ENCODE data around the gene SNX25. TPM values are rescaled to one million over a fixed set of nuclear protein-coding genes. Genes with fewer than 3 reads are reported as not detected.
"Not testable (repeated sequence)": the region's sequence is repeated elsewhere in the genome, so short reads cannot be mapped to it uniquely, and the experiment has no call there.

The SNX25 gene
- total and polyA plus RNA-seq, 2 experiments from 2014 or later = 6.9 to 25.0 TPM

DNA sequence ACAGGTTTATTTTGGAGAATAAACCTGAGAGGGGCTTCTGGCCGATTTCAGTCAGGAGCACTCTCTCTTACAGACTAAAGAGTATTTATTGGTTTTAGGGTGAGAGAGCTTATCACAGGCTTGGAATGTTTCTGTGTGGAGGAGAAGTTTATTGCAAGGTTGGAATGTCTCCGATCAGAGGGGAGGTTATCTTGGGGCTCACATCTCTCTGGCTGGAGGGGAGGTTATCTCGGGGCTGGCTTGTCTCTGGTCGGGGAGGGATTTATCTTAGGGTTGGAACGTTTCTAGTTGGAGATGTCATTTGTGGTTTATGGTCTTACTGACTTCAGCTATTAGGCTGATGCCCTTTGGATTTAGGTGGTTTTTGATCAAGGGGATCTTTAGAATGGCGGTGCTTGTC, 115.0 kb downstream of the SNX25 start:
- H3K27ac Mint-ChIP-seq; H3K9me2 ChIP-seq (ENCODE audit: insufficient read depth); H3K4me3 ChIP-seq; H3K4me2 ChIP-seq; H3K27ac ChIP-seq (ENCODE audit: low read depth); H3K79me2 ChIP-seq (replicated peaks; ENCODE audit: insufficient read depth); H3K27me3 Mint-ChIP-seq (ENCODE audit: insufficient read depth, low read depth, poor library complexity); DNase-seq (ENCODE audit: low spot score); H3F3A ChIP-seq (replicated peaks; ENCODE audit: low read depth); H2AFZ ChIP-seq; H3K4me3 Mint-ChIP-seq; ATAC-seq; H3K4me1 ChIP-seq (ENCODE audit: insufficient read depth); H3K4me1 Mint-ChIP-seq; H4K20me1 ChIP-seq (replicated peaks; ENCODE audit: insufficient read depth); H3K27me3 ChIP-seq (ENCODE audit: insufficient read depth): not testable (repeated sequence)
- H3K36me3 ChIP-seq (ENCODE audit: insufficient read depth) = peaks cover 21% of the 10 kb centered on the region; the same call in 1 of the 2 replicates
- Mint-ChIP-seq H3K36me3 (ENCODE audit: low read depth) (peaks cover 73% of the 10 kb centered on the region), H3K9me3 (peaks cover 38% of the 10 kb centered on the region)

DNA sequence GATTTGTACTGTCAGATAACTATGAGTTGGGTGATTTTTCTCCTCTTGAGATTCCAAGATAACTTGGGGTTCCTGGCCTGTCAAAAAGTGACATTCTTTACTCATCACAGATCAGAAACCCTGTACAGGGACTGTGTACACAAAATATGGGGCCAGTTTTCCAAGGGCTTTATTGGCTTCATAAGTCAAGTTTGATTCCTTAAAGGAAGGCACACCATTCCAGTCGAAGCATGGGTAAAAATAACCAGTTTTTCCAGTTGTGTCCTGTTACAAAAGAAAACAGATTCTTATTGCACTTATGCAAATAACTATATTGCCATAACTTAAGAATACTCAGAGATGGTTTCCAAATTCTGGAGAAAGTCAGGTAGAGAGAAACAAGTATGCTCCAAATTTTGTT, 116.3 kb downstream of the SNX25 start:
- H3K9me2 ChIP-seq (ENCODE audit: insufficient read depth); H3K27me3 Mint-ChIP-seq (ENCODE audit: insufficient read depth, low read depth, poor library complexity); H3K4me3 Mint-ChIP-seq; ATAC-seq; H3K27me3 ChIP-seq (ENCODE audit: insufficient read depth); H3K4me2 ChIP-seq; H2AFZ ChIP-seq; H3K27ac Mint-ChIP-seq; H3K4me1 Mint-ChIP-seq; H3K79me2 ChIP-seq (replicated peaks; ENCODE audit: insufficient read depth); H3K27ac ChIP-seq (ENCODE audit: low read depth); H3K4me1 ChIP-seq (ENCODE audit: insufficient read depth); DNase-seq (ENCODE audit: low spot score); H3K4me3 ChIP-seq; H4K20me1 ChIP-seq (replicated peaks; ENCODE audit: insufficient read depth); H3F3A ChIP-seq (replicated peaks; ENCODE audit: low read depth): not testable (repeated sequence)
- peaks cover 17% of the 10 kb centered on the region; the same call in 1 of the 2 replicates for H3K36me3 ChIP-seq (ENCODE audit: insufficient read depth)
- Mint-ChIP-seq H3K36me3 (ENCODE audit: low read depth) (peaks cover 73% of the 10 kb centered on the region), H3K9me3 (peaks cover 42% of the 10 kb centered on the region)

DNA sequence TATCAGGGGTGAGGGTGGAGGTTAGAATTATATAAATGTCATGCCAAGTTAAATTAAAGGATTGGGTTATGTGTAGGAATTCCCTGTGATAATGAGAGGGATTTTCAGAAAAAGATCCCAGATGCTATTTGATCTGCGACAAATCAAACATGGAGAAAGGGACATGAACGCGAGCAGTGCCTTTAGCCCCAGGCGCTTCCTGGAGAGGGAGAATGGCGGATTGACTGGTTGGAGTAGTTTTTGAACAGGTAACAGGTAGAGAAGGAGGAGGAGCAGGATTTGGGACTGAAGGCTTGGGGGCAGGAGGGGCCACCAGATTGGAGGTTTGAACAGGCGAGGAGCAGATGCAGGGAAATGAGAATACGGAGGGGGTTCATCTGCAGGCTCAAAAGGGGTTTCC, 119.2 kb downstream of the SNX25 start:
- H3K27me3 Mint-ChIP-seq (ENCODE audit: insufficient read depth, low read depth, poor library complexity) = peaks cover 2% of the 10 kb centered on the region
- no peak for ATAC-seq
- peaks cover 46% of the 10 kb centered on the region for H3K36me3 Mint-ChIP-seq (ENCODE audit: low read depth)
- no peak for TF ChIP-seq EZH2phosphoT487 (IDR thresholded peaks at IDR 0.05; ENCODE audit: unreplicated experiment)
- TF ChIP-seq EZH2 (IDR thresholded peaks at IDR 0.05; ENCODE audit: low read depth, unreplicated experiment) = no peak
- no peak for TF ChIP-seq POLR2AphosphoS5 (IDR thresholded peaks at IDR 0.05; ENCODE audit: low read depth)
- TF ChIP-seq ZNF114 (CRISPR knock-in tag; IDR thresholded peaks at IDR 0.05) = no peak
- TF ChIP-seq, protein P1, sequence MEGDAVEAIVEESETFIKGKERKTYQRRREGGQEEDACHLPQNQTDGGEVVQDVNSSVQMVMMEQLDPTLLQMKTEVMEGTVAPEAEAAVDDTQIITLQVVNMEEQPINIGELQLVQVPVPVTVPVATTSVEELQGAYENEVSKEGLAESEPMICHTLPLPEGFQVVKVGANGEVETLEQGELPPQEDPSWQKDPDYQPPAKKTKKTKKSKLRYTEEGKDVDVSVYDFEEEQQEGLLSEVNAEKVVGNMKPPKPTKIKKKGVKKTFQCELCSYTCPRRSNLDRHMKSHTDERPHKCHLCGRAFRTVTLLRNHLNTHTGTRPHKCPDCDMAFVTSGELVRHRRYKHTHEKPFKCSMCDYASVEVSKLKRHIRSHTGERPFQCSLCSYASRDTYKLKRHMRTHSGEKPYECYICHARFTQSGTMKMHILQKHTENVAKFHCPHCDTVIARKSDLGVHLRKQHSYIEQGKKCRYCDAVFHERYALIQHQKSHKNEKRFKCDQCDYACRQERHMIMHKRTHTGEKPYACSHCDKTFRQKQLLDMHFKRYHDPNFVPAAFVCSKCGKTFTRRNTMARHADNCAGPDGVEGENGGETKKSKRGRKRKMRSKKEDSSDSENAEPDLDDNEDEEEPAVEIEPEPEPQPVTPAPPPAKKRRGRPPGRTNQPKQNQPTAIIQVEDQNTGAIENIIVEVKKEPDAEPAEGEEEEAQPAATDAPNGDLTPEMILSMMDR (conservative IDR thresholded peaks at IDR 0.05; ENCODE audit: low read depth in 2 of 2) = no peak
- TF ChIP-seq, protein P2, sequence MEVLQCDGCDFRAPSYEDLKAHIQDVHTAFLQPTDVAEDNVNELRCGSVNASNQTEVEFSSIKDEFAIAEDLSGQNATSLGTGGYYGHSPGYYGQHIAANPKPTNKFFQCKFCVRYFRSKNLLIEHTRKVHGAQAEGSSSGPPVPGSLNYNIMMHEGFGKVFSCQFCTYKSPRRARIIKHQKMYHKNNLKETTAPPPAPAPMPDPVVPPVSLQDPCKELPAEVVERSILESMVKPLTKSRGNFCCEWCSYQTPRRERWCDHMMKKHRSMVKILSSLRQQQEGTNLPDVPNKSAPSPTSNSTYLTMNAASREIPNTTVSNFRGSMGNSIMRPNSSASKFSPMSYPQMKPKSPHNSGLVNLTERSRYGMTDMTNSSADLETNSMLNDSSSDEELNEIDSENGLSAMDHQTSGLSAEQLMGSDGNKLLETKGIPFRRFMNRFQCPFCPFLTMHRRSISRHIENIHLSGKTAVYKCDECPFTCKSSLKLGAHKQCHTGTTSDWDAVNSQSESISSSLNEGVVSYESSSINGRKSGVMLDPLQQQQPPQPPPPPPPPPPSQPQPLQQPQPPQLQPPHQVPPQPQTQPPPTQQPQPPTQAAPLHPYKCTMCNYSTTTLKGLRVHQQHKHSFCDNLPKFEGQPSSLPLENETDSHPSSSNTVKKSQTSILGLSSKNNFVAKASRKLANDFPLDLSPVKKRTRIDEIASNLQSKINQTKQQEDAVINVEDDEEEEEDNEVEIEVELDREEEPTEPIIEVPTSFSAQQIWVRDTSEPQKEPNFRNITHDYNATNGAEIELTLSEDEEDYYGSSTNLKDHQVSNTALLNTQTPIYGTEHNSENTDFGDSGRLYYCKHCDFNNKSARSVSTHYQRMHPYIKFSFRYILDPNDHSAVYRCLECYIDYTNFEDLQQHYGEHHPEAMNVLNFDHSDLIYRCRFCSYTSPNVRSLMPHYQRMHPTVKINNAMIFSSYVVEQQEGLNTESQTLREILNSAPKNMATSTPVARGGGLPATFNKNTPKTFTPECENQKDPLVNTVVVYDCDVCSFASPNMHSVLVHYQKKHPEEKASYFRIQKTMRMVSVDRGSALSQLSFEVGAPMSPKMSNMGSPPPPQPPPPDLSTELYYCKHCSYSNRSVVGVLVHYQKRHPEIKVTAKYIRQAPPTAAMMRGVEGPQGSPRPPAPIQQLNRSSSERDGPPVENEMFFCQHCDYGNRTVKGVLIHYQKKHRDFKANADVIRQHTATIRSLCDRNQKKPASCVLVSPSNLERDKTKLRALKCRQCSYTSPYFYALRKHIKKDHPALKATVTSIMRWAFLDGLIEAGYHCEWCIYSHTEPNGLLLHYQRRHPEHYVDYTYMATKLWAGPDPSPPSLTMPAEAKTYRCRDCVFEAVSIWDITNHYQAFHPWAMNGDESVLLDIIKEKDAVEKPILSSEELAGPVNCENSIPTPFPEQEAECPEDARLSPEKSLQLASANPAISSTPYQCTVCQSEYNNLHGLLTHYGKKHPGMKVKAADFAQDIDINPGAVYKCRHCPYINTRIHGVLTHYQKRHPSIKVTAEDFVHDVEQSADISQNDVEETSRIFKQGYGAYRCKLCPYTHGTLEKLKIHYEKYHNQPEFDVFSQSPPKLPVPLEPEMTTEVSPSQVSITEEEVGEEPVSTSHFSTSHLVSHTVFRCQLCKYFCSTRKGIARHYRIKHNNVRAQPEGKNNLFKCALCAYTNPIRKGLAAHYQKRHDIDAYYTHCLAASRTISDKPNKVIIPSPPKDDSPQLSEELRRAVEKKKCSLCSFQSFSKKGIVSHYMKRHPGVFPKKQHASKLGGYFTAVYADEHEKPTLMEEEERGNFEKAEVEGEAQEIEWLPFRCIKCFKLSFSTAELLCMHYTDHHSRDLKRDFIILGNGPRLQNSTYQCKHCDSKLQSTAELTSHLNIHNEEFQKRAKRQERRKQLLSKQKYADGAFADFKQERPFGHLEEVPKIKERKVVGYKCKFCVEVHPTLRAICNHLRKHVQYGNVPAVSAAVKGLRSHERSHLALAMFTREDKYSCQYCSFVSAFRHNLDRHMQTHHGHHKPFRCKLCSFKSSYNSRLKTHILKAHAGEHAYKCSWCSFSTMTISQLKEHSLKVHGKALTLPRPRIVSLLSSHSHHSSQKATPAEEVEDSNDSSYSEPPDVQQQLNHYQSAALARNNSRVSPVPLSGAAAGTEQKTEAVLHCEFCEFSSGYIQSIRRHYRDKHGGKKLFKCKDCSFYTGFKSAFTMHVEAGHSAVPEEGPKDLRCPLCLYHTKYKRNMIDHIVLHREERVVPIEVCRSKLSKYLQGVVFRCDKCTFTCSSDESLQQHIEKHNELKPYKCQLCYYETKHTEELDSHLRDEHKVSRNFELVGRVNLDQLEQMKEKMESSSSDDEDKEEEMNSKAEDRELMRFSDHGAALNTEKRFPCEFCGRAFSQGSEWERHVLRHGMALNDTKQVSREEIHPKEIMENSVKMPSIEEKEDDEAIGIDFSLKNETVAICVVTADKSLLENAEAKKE (CRISPR knock-in tag; IDR thresholded peaks at IDR 0.05) = no peak
- TF ChIP-seq, protein P3, sequence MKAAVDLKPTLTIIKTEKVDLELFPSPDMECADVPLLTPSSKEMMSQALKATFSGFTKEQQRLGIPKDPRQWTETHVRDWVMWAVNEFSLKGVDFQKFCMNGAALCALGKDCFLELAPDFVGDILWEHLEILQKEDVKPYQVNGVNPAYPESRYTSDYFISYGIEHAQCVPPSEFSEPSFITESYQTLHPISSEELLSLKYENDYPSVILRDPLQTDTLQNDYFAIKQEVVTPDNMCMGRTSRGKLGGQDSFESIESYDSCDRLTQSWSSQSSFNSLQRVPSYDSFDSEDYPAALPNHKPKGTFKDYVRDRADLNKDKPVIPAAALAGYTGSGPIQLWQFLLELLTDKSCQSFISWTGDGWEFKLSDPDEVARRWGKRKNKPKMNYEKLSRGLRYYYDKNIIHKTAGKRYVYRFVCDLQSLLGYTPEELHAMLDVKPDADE (IDR thresholded peaks at IDR 0.05) = no peak
- TF ChIP-seq CREB1 (CRISPR knock-in tag; IDR thresholded peaks at IDR 0.05; ENCODE audit: low read depth) = no peak
- TF ChIP-seq JUNB (IDR thresholded peaks at IDR 0.05; ENCODE audit: unreplicated experiment) = no peak

More for the DNA sequence above, 119.2 kb downstream of the SNX25 start:
- no peak for DNase-seq (ENCODE audit: low spot score)
- Histone ChIP-seq H3K9me2 (ENCODE audit: insufficient read depth) (no peaks in the 10 kb centered on the region), H4K20me1 (replicated peaks; ENCODE audit: insufficient read depth) (no peaks in the 10 kb centered on the region), H3K4me1 (ENCODE audit: insufficient read depth) (peaks cover 15% of the 10 kb centered on the region; the same call in 1 of the 2 replicates), H3K4me2 (no peak overlapping the region), H3K4me3 (no peak overlapping the region), H3K27ac (ENCODE audit: low read depth) (no peak overlapping the region), H2AFZ (no peak overlapping the region), H3K36me3 (ENCODE audit: insufficient read depth) (peaks cover 11% of the 10 kb centered on the region; the same call in 1 of the 2 replicates), H3F3A (replicated peaks; ENCODE audit: low read depth) (no peaks in the 10 kb centered on the region), H3K27me3 (ENCODE audit: insufficient read depth) (no peaks in the 10 kb centered on the region), H3K79me2 (replicated peaks; ENCODE audit: insufficient read depth) (no peaks in the 10 kb centered on the region)
- peaks cover 35% of the 10 kb centered on the region for H3K9me3 Mint-ChIP-seq
- no peak overlapping the region for H3K4me3 Mint-ChIP-seq
- H3K4me1 Mint-ChIP-seq = peaks cover 20% of the 10 kb centered on the region
- H3K27ac Mint-ChIP-seq = no peak overlapping the region

Measured in GM23338 (cell line).